Neural progenitor cell (in vitro differentiated cells): ENCODE measurements around the gene C1QTNF6. TPM values are rescaled to one million over a fixed set of nuclear protein-coding genes. Genes with fewer than 3 reads are reported as not detected.

ENCODE experiments used
- DNase-seq: peaks from one replicate; pipeline ENCODE4 v3.0.0-alpha.2; 2016; ENCODE audit warnings: low spot score
- H2AFZ ChIP-seq: fragments of 200-600 bp; sonication (generic); replicated peaks from 2 replicates; pipeline ENCODE4 v1.6.1; 2016; ENCODE audit warnings: antibody characterized with exemption
- H3F3A ChIP-seq: fragments of 200-600 bp; sonication (generic); 2 replicates; pipeline ENCODE4 v1.6.1; 2016; ENCODE audit warnings: antibody characterized with exemption, low read depth
- H3K27ac ChIP-seq: fragments of 200-600 bp; sonication (generic); 2 replicates; pipeline ENCODE4 v1.5.1; 2016; ENCODE audit warnings: mild to moderate bottlenecking
- H3K27me3 ChIP-seq: fragments of 200-600 bp; sonication (generic); 2 replicates; pipeline ENCODE4 v1.6.1; 2016; ENCODE audit warnings: mild to moderate bottlenecking, moderate library complexity
- H3K36me3 ChIP-seq: fragments of 200-600 bp; sonication (generic); 2 replicates; pipeline ENCODE4 v1.5.1; 2016
- H3K4me1 ChIP-seq: fragments of 200-600 bp; sonication (generic); 2 replicates; pipeline ENCODE4 v1.6.1; 2016; ENCODE audit warnings: mixed run types
- H3K4me2 ChIP-seq: fragments of 200-600 bp; sonication (generic); 2 replicates; pipeline ENCODE4 v1.6.1; 2016
- H3K4me3 ChIP-seq: fragments of 200-600 bp; sonication (generic); 2 replicates; pipeline ENCODE4 v1.5.1; 2016
- H3K79me2 ChIP-seq: fragments of 200-600 bp; sonication (generic); 2 replicates; pipeline ENCODE4 v1.6.1; 2016; ENCODE audit warnings: low read depth
- H3K9ac ChIP-seq: fragments of 200-600 bp; sonication (generic); 2 replicates; pipeline ENCODE4 v1.6.1; 2016
- H3K9me3 ChIP-seq: fragments of 200-600 bp; sonication (generic); 2 replicates; pipeline ENCODE4 v1.5.1; 2016; ENCODE audit warnings: low read depth
- H4K20me1 ChIP-seq: fragments of 200-600 bp; sonication (generic); 2 replicates; pipeline ENCODE4 v1.6.1; 2016; ENCODE audit warnings: low read depth
- H3K27ac Mint-ChIP-seq: 3 replicates; pipeline ENCODE4 v1.8.0; 2021; ENCODE audit warnings: mixed read lengths
- H3K27me3 Mint-ChIP-seq: 2 replicates; pipeline ENCODE4 v1.8.0; 2022; ENCODE audit warnings: low read depth, mild to moderate bottlenecking, inconsistent platforms, moderate library complexity, mixed read lengths; ENCODE audit not compliant: insufficient read depth
- H3K36me3 Mint-ChIP-seq: 3 replicates; pipeline ENCODE4 v1.8.0; 2021; ENCODE audit warnings: mixed read lengths
- H3K4me1 Mint-ChIP-seq: 3 replicates; pipeline ENCODE4 v1.8.0; 2021; ENCODE audit warnings: mixed read lengths
- H3K4me3 Mint-ChIP-seq: 3 replicates; pipeline ENCODE4 v1.8.0; 2021; ENCODE audit warnings: mild to moderate bottlenecking, moderate library complexity, mixed read lengths
- H3K9me3 Mint-ChIP-seq: 3 replicates; pipeline ENCODE4 v1.8.0; 2020; ENCODE audit warnings: mixed read lengths
- CTCF ChIP-seq: fragments of 200-600 bp; sonication (generic); IDR thresholded peaks from 2 replicates; pipeline ENCODE4 v1.5.1; 2017; ENCODE audit warnings: antibody characterized with exemption, mild to moderate bottlenecking
- EZH2 ChIP-seq: fragments of 200-600 bp; sonication (generic); IDR thresholded peaks from 2 replicates; pipeline ENCODE4 v1.6.1; 2017; ENCODE audit warnings: antibody characterized with exemption, mild to moderate bottlenecking, moderate library complexity
- EZH2phosphoT487 ChIP-seq: fragments of 200-600 bp; sonication (generic); IDR thresholded peaks from 2 replicates; pipeline ENCODE4 v1.6.1; 2017; ENCODE audit warnings: antibody characterized with exemption
- total RNA-seq: library from RNA; depleted of rRNA; stranded (reverse); fragments of >200 nt; gene quantifications from 2 replicates; pipeline ENCODE4 v1.2.3, GENCODE V29; 2015; ENCODE audit warnings: low replicate concordance

Gene C1QTNF6
- total RNA-seq, 1 donor from 2014 or later: 7.2 TPM

- Mint-ChIP-seq H3K27ac (no peak overlapping the region), H3K9me3 (no peaks in the 10 kb centered on the region), H3K27me3 (peaks cover 15% of the 10 kb centered on the region), H3K4me3 (peak overlapping the region; percentile 36), H3K36me3 (no peaks in the 10 kb centered on the region), H3K4me1 (no peaks in the 10 kb centered on the region)
- TF ChIP-seq EZH2: no peak
- TF ChIP-seq CTCF: no peak
- no peak for TF ChIP-seq EZH2phosphoT487
- Histone ChIP-seq H3K4me3 (no peak overlapping the region), H3K4me1 (no peaks in the 10 kb centered on the region), H3K4me2 (no peak overlapping the region), H3K9me3 (no peaks in the 10 kb centered on the region), H3K79me2 (no peaks in the 10 kb centered on the region), H3K27ac (no peak overlapping the region), H3K27me3 (no peaks in the 10 kb centered on the region), H3K9ac (no peak overlapping the region), H2AFZ (no peak overlapping the region), H4K20me1 (no peaks in the 10 kb centered on the region), H3F3A (no peaks in the 10 kb centered on the region), H3K36me3 (no peaks in the 10 kb centered on the region)
- DNase-seq: no peak
These were observed 41.2 kb upstream of the C1QTNF6 start for GRCh38 chr22:37229012-37229804.

- TF ChIP-seq EZH2: no peak
- no peak for TF ChIP-seq EZH2phosphoT487
- TF ChIP-seq CTCF: no peak
- Mint-ChIP-seq H3K9me3 (no peaks in the 10 kb centered on the region), H3K27me3 (peaks cover 16% of the 10 kb centered on the region), H3K4me3 (no peak overlapping the region), H3K36me3 (no peaks in the 10 kb centered on the region), H3K4me1 (no peaks in the 10 kb centered on the region), H3K27ac (peak overlapping the region; percentile 76)
- no peak overlapping the region for H3K27ac ChIP-seq
- H3F3A ChIP-seq: no peaks in the 10 kb centered on the region
- H3K36me3 ChIP-seq: no peaks in the 10 kb centered on the region
- no peak overlapping the region for H3K4me3 ChIP-seq
- H3K9ac ChIP-seq: no peak overlapping the region
- H3K27me3 ChIP-seq: no peaks in the 10 kb centered on the region
- H3K4me1 ChIP-seq: no peaks in the 10 kb centered on the region
- no peaks in the 10 kb centered on the region for H4K20me1 ChIP-seq
- no peak overlapping the region for H2AFZ ChIP-seq
- DNase-seq: no peak
- no peaks in the 10 kb centered on the region for H3K9me3 ChIP-seq
- no peaks in the 10 kb centered on the region for H3K79me2 ChIP-seq
- no peak overlapping the region for H3K4me2 ChIP-seq
These were observed 40.3 kb upstream of the C1QTNF6 start for GRCh38 chr22:37228106-37229011.

- Histone ChIP-seq H4K20me1 (no peaks in the 10 kb centered on the region), H3K9ac (no peak overlapping the region), H3K4me2 (no peak overlapping the region), H3K36me3 (no peaks in the 10 kb centered on the region), H3K9me3 (no peaks in the 10 kb centered on the region), H3K27me3 (no peaks in the 10 kb centered on the region), H3K27ac (no peak overlapping the region), H3F3A (no peaks in the 10 kb centered on the region), H2AFZ (no peak overlapping the region), H3K4me1 (no peaks in the 10 kb centered on the region), H3K79me2 (no peaks in the 10 kb centered on the region), H3K4me3 (no peak overlapping the region)
- Mint-ChIP-seq H3K4me3 (no peak overlapping the region), H3K9me3 (no peaks in the 10 kb centered on the region), H3K4me1 (no peaks in the 10 kb centered on the region), H3K36me3 (no peaks in the 10 kb centered on the region), H3K27ac (no peak overlapping the region), H3K27me3 (peaks cover 22% of the 10 kb centered on the region)
- no peak for TF ChIP-seq EZH2phosphoT487
- TF ChIP-seq CTCF: no peak
- TF ChIP-seq EZH2: no peak
- DNase-seq: no peak
These were observed 38.5 kb upstream of the C1QTNF6 start for GRCh38 chr22:37226514-37226913.
